ENCODE results near the gene RNF148. TPM values are rescaled to one million over a fixed set of nuclear protein-coding genes. Genes with fewer than 3 reads are reported as not detected.

Gene RNF148, protein sequence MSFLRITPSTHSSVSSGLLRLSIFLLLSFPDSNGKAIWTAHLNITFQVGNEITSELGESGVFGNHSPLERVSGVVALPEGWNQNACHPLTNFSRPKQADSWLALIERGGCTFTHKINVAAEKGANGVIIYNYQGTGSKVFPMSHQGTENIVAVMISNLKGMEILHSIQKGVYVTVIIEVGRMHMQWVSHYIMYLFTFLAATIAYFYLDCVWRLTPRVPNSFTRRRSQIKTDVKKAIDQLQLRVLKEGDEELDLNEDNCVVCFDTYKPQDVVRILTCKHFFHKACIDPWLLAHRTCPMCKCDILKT
- polyA plus RNA-seq (ENCODE audit: insufficient read length in 12 of 12) = under 1 TPM in 1 of 12 donors, not detected in 11; 0.21 TPM
- long read RNA-seq, donor 1 = 0 reads
- long read RNA-seq, donor 2 = 0 reads
- long read RNA-seq, donor 3 = 0 reads
- long read RNA-seq, donor 4 = 0 reads
- long read RNA-seq, donor 5 = 0 reads
- long read RNA-seq, donor 6 = 0 reads
- long read RNA-seq, donor 7 = 0 reads
- long read RNA-seq, donor 8 = 0 reads
- long read RNA-seq, donor 9 = 0 reads
- long read RNA-seq, donor 10 = 0 reads
- long read RNA-seq, donor 11 = 0 reads

DNA sequence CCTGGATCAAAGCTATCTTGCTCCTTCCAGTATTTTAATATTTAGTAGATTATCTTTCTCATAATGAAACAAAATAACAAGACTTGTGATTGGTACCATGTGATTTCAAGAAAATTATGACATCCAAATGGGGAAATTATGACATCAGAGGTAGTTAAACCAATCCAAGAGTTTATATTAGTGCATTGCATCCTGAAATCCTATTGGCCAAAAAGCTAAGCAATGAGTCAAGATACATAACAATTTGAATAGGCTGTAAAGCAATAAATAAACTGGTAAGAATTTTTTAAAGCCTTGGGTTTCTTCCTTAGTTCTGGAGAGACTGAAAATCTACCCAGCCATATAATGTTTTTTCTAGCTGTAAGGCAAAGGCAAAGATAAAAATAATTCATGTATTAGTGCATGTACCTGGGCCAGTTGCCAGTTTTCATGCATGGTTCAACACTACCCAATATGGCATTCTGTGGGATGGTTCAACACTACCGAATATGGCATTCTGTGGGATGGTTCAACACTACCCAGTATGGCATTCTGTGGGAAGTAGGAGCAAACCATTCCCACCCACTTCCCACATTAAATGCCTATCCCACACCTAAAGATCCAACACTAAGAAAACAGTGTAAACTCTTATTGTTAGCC is at the start of gene RNF148:
Gene RNF148 (minus strand): TSS at position 51 of the 639 bp plus-strand sequence. CDS start 172 bp downstream, outside the sequence.
- no peak for DNase-seq

DNA sequence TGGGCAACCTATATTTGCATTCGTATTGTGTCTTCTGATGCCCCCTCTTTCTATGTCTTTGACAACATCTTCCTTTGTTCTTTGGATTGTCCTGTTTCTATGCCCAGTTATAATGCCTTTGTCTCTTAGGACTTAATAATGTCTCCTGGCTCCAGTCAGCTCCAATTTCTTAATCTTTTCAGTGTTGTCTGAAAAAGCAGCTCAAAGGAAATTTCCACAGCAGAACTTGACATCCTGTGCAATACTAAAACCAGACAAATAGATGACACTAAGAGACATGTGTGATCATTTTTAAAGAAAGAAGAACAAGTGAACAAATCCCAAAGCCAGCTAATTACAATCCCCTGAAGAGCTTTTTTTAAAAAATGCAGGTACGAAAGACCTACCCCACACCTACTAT is 47.7 kb upstream of the RNF148 start:
- no peak for DNase-seq

GRCh38 chr7:122748195-122748594 is 45.5 kb upstream of the RNF148 start:
- no peak for DNase-seq

DNA sequence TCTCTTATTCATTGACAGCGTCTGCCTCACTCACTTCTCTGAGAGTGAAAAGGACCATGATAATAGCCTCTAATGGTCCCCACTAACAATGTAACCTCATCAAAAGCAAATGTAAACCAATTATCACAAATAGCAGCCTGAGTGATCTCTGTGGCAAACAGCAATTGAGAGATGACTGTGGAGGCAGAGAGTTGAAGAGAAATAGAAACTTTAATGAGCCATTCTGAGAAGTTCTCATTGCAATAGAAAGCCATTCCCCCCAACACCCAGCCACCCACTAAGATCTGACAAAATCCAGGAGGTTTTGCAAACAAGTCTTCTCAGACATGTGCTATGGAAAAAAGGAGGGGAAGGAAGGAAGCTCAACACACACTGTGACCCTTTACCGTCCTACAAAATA is 44.2 kb upstream of the RNF148 start:
- no peak for DNase-seq

GRCh38 chr7:122743211-122743610 is 40.5 kb upstream of the RNF148 start:
- no peak for DNase-seq

DNA sequence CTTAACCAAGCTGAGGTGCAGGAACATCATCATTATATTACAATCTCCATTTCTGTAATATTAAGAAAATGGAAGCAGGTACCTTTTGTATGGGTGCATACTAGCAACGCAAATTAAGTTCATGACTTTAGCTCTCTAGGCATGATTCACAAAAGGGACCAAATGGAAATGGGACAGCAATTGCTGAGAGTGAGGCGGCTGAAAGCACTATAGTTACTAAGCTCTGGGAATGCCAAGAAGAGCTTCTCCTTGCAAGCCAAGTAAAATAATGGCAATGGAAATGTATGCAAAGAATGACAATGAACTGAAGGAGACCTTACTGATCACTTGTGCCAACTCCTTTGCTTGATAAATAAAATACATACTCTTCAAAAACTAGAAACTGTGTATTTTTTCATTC is 36.2 kb upstream of the RNF148 start:
- DNase-seq = no peak

GRCh38 chr7:122736183-122736582 is 33.5 kb upstream of the RNF148 start:
- no peak for DNase-seq

DNA sequence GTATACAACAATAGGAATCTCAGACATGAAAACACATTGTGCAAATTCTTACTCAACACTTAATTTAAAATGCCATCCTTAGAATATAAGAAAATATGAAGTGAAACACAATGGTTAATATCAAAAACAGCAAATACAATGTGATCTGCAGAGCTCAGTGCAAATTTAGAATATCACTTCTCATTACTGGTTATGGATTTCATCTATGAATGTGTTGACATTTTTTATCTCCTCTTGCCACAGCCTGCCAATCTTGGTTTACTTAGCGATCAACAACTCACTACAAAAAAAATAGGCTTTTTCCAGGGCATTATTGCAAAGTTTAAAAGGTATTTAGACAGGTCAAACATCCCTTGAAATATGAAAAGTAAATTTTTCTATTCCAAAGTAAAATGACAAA is 25.0 kb upstream of the RNF148 start:
- DNase-seq = no peak

GRCh38 chr7:122727354-122727753 is 24.6 kb upstream of the RNF148 start:
- no peak for DNase-seq

DNA sequence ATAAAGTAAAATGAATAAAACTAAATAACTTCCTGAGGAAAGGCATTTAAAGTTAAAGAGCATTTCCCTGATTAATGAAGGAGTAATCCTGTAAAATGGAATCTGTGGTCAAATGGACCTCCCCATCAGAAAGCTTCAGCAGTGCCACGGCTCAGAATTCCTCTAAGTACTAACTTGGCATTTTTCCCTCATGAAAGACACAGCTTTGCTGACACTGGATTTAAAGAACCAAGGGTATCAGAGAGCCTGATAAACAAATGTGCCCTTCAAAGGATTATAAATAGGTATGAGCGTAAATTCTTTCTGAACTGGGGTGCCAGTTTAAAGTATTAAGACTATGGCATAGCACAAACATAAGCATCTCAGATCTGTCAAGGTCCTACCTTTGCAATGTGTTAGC is 24.2 kb upstream of the RNF148 start:
- DNase-seq = no peak

DNA sequence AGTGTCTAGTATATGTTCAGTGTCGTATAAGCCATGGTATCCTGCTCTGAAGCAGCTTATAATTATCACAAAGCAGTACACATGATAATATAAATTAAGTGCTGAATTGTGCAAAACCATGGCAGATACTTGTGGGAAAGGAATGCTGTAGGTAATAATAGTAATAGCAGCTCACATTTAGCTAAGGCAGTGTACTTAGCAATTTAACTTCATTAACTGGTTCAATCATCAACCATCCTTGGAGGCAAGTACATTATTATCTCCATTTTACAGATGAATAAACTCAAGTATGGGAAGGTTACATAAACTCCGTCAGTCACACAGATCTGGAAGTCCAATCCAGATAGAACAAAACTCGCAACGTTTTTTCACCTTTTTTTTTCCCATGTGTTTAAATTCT is 21.6 kb upstream of the RNF148 start:
- DNase-seq = no peak

- DNase-seq = no peak
Measured at GRCh38 chr7:122719010-122719578, 16.4 kb upstream of the RNF148 start.

DNA sequence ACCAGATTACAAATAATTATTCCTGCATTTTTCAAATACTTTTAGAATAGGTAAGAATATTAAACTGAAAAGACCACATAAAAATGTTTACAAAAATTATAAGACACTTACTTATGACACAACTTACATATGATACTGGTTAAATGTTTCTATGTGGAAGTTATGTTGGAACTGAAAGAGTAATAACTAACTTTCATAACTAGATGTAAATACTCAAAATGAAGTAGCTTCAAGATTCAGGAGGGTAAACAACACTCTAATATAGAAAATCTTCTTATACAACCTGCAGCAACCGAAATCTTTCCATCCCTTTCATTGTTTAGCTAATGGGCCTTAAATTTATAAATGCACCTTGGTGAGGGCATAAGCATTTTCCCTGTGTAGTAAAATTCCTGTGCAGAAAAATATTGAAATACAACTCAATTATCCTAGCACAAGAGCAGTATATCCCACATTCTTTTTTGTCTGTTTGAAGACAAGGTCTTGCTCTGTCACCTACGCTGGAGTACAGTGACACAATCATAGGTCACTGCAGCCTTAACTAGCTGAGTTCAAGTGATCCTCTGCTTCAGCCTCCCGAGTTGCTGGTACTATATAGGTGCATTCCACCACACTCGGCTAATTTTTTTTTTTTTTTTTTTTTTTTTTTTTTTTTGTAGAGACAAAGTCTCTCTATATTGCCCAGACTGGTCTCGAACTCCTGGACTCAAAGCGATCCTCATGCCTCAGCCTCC is 14.8 kb upstream of the RNF148 start:
- no peak for DNase-seq

GRCh38 chr7:122715183-122715582 is 12.5 kb upstream of the RNF148 start:
- DNase-seq = no peak

DNA sequence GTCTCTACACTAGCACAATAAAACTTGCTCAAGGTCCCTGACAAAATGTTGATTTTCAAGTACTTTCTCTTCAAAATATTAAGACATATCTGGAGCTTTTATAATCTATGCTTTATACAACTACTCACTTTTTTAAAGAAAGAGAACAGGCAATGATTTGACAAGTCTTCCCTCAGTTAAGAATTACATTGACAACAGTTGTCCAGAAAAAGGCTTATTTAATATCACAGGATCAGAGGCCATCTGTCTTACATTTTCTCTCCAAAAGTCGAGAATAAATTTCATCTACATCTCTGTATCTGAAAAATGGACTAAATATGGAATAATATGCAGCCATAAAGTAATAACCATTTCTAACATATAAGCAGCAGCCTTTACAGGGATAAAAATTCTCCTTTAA is 8.2 kb upstream of the RNF148 start:
- DNase-seq = no peak

GRCh38 chr7:122709930-122710646 is 7.4 kb upstream of the RNF148 start:
- DNase-seq = no peak

DNA sequence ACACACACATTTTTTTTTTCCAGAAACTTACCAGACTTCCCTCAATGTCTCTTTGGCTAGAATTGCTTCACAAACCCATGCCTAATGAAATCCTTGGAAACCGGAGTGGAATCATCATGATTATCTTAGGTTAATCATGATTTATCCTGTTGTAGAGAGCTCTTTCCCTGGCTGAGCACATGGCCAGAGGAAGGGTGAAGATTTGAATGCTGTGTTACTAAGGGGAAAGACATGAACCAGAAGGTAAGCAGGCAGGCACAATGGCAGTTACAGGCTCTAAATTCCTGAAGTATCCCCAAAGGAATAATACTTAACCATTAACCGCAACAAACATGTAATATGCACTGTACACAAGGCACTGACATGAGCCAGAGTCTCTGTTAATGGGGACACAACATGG is 4.1 kb upstream of the RNF148 start:
- no peak for DNase-seq

- no peak for DNase-seq
Measured at GRCh38 chr7:122699017-122699416, 3.7 kb downstream of the RNF148 start, which contains the start of gene RNF133. RNF133 (minus strand) TSS chr7:122699117; CDS start chr7:122698918, 199 bp downstream.

DNA sequence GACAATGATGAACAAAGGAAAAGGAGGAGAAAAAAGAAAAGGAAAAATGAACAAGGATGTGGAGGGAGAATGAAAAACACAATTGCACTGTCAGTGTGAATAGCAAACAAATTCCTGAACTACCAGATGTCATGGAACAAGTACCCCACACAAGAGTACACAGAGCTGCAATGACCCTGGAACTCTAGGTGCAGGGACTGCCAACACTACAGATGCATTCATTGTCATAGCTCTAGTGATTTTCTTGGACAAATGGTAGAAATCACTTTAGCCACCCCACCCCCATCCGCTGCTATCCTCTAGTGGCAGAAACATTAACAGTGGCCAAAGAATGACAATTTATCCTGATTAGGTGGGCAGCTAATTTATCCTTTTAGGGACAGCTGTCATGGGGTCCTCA is 6.9 kb downstream of the RNF148 start:
- DNase-seq = no peak

DNA sequence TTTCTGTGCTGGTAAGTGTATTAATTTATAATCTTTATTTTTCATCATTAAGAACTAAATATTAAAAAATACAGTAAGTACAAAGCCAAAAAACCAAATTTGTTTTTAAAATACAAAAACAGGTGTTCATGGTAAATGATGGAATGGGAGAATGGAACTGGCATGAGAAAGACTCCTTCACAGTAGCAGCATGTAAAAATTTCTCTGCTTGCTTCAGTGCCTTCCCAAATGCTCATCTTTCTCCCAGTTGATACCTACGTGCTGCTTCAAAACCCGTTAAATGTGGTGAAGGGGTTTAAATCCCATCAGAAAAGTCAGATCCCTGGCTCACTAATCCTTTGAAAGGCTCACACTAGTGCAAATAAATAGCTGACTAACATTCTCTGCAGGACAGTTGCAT is 8.0 kb downstream of the RNF148 start:
- no peak for DNase-seq

GRCh38 chr7:122692769-122693309 is 9.9 kb downstream of the RNF148 start:
- no peak for DNase-seq
